DND-41 (cell line): Measurements from ENCODE around the gene SGK1.

ENCODE experiments used
- CTCF ChIP-seq: IDR thresholded peaks from 2 replicates; pipeline ENCODE4 v1.5.1; 2012; ENCODE audit warnings: borderline replicate concordance, low read length, moderate library complexity, mild to moderate bottlenecking; ENCODE audit not compliant: poor library complexity, severe bottlenecking; ENCODE audit errors: extremely low read depth
- EZH2 ChIP-seq: IDR thresholded peaks from 3 replicates; pipeline ENCODE4 v1.6.1; 2012; ENCODE audit warnings: borderline replicate concordance, low read depth, mild to moderate bottlenecking, moderate library complexity, low read length, inconsistent platforms; ENCODE audit not compliant: severe bottlenecking

DNA sequence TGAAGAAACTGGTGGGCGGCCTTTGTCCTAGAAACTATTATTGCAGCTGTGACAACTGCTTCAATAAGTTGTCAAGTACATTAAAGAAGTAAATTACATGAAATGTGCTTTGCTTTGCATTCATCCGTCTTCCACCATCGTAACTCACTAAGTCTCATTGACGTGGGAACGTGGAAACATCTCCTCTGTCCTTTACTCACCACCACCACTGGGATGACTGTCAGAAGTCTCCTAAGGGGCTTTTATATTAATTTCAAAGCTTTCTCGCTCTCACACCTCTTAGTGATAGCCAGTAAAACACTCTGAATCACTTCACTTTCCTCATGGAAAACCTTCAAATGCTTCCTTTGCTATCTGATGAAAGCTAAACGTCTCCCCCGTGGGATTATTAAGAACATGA is 153.6 kb downstream of the SGK1 start:
- TF ChIP-seq CTCF = no peak
- TF ChIP-seq EZH2 = no peak
